Stimulated activated naive B cell treated with anti-CD40 and anti-IgM and Interleukin-4, amounts not matched to agents 10 μg/mL and 1 μg/mL and 100 μg/mL, for 72 hours (primary cell): ENCODE measurements around the gene SPDYE1.
A peak's percentile ranks its signal among the peaks of the same experiment; 100 is the strongest.
"Not testable (repeated sequence)": the region's sequence is repeated elsewhere in the genome, so short reads cannot be mapped to it uniquely, and the experiment has no call there.

ENCODE experiments used
- ATAC-seq, 2 donors: fragments of 150-1000 bp; cut with Tn5 transposase; replicated peaks; 2 replicates each; pipeline ENCODE4 v1.10.0; 2021; ENCODE audit warnings: moderate library complexity in 1 of 2
- DNase-seq: peaks from one replicate; pipeline ENCODE4 v3.0.0; 2021
- H3K27ac Mint-ChIP-seq: one replicate; pipeline ENCODE4 v1.8.0; 2022; ENCODE audit warnings: mild to moderate bottlenecking, mixed read lengths
- H3K27me3 Mint-ChIP-seq, 2 donors: one replicate each; pipeline ENCODE4 v1.8.0; 2022; ENCODE audit warnings: mixed read lengths in 2 of 2
- H3K36me3 Mint-ChIP-seq, 2 donors: one replicate each; pipeline ENCODE4 v1.8.0; 2022; ENCODE audit warnings: mixed read lengths in 2 of 2, mild to moderate bottlenecking in 1 of 2
- H3K4me1 Mint-ChIP-seq, 2 donors: one replicate each; pipeline ENCODE4 v1.8.0; 2022; ENCODE audit warnings: mixed read lengths in 2 of 2, mild to moderate bottlenecking in 1 of 2
- H3K4me3 Mint-ChIP-seq, 2 donors: one replicate each; pipeline ENCODE4 v1.8.0; 2022; ENCODE audit warnings: mild to moderate bottlenecking in 2 of 2, mixed read lengths in 2 of 2, moderate library complexity in 1 of 2
- H3K9me3 Mint-ChIP-seq, 2 donors: one replicate each; pipeline ENCODE4 v1.8.0; 2022; ENCODE audit warnings: mixed read lengths in 2 of 2, mild to moderate bottlenecking in 1 of 2

The SPDYE1 gene

GRCh38 chr7:43982848-43983247 is 14.8 kb upstream of the SPDYE1 start:
- not testable (repeated sequence) for H3K4me1 Mint-ChIP-seq, H3K4me3 Mint-ChIP-seq, H3K9me3 Mint-ChIP-seq, DNase-seq, H3K27me3 Mint-ChIP-seq, ATAC-seq, H3K27ac Mint-ChIP-seq
- peaks cover 11 to 13% of the 10 kb centered on the region in 2 donors for H3K36me3 Mint-ChIP-seq

- H3K27me3 Mint-ChIP-seq, H3K9me3 Mint-ChIP-seq, DNase-seq, H3K4me1 Mint-ChIP-seq, H3K4me3 Mint-ChIP-seq, H3K36me3 Mint-ChIP-seq, H3K27ac Mint-ChIP-seq, ATAC-seq: not testable (repeated sequence)
Observed at GRCh38 chr7:43983736-43984135, 14.0 kb upstream of the SPDYE1 start.

- H3K36me3 Mint-ChIP-seq, H3K9me3 Mint-ChIP-seq, H3K27me3 Mint-ChIP-seq, H3K4me1 Mint-ChIP-seq: not testable (repeated sequence)
- ATAC-seq (peak; percentile 85 to 93), DNase-seq (peak; percentile 32)
- H3K4me3 Mint-ChIP-seq: peak overlapping the region; percentile 65 to 68
- peak overlapping the region; percentile 81 for H3K27ac Mint-ChIP-seq
Observed at GRCh38 chr7:43985904-43986864, 11.5 kb upstream of the SPDYE1 start.

- H3K27ac Mint-ChIP-seq, ATAC-seq, H3K4me3 Mint-ChIP-seq, H3K4me1 Mint-ChIP-seq, H3K36me3 Mint-ChIP-seq, H3K9me3 Mint-ChIP-seq, DNase-seq, H3K27me3 Mint-ChIP-seq: not testable (repeated sequence)
Observed at GRCh38 chr7:43987476-43987875, 10.2 kb upstream of the SPDYE1 start.

GRCh38 chr7:43990011-43990585 is 7.6 kb upstream of the SPDYE1 start:
- H3K4me1 Mint-ChIP-seq, H3K36me3 Mint-ChIP-seq, DNase-seq, H3K4me3 Mint-ChIP-seq, H3K27ac Mint-ChIP-seq, H3K9me3 Mint-ChIP-seq, H3K27me3 Mint-ChIP-seq, ATAC-seq: not testable (repeated sequence)

GRCh38 chr7:43990829-43991228 is 6.9 kb upstream of the SPDYE1 start:
- not testable (repeated sequence) for H3K27me3 Mint-ChIP-seq, H3K27ac Mint-ChIP-seq, H3K4me3 Mint-ChIP-seq, H3K36me3 Mint-ChIP-seq, DNase-seq, H3K4me1 Mint-ChIP-seq, ATAC-seq, H3K9me3 Mint-ChIP-seq

GRCh38 chr7:43992896-43993295 is 4.8 kb upstream of the SPDYE1 start:
- H3K27me3 Mint-ChIP-seq, H3K4me3 Mint-ChIP-seq, H3K36me3 Mint-ChIP-seq, H3K9me3 Mint-ChIP-seq, H3K4me1 Mint-ChIP-seq: not testable (repeated sequence)
- peak overlapping the region; percentile 51 for H3K27ac Mint-ChIP-seq
- DNase-seq: peak; percentile 66
- ATAC-seq: peak; percentile 97 to 98

GRCh38 chr7:43994681-43995080 is 3.0 kb upstream of the SPDYE1 start:
- not testable (repeated sequence) for H3K4me1 Mint-ChIP-seq, ATAC-seq, H3K36me3 Mint-ChIP-seq, H3K27ac Mint-ChIP-seq, DNase-seq, H3K27me3 Mint-ChIP-seq, H3K9me3 Mint-ChIP-seq, H3K4me3 Mint-ChIP-seq

- Mint-ChIP-seq H3K36me3 (peaks cover 5 to 13% of the 10 kb centered on the region in 2 donors), H3K27ac (peak overlapping the region; percentile 86)
- not testable (repeated sequence) for DNase-seq, H3K4me1 Mint-ChIP-seq, H3K27me3 Mint-ChIP-seq, ATAC-seq, H3K4me3 Mint-ChIP-seq, H3K9me3 Mint-ChIP-seq
Observed at GRCh38 chr7:44012081-44012480, 14.4 kb downstream of the SPDYE1 start.

GRCh38 chr7:44015090-44015489 is 17.4 kb downstream of the SPDYE1 start:
- ATAC-seq: not testable (repeated sequence)

GRCh38 chr7:44018857-44019807 is 21.4 kb downstream of the SPDYE1 start:
- ATAC-seq (peak; percentile 96 to 97), DNase-seq (peak; percentile 100)
- Mint-ChIP-seq H3K4me3 (peak overlapping the region; percentile 85 to 89), H3K4me1 (peaks cover 5 to 15% of the 10 kb centered on the region in 2 donors), H3K27ac (peak overlapping the region; percentile 91)
- H3K9me3 Mint-ChIP-seq, H3K27me3 Mint-ChIP-seq, H3K36me3 Mint-ChIP-seq: not testable (repeated sequence)

More at GRCh38 chr7:44015090-44015489, 17.4 kb downstream of the SPDYE1 start:
- H3K27ac Mint-ChIP-seq, H3K4me3 Mint-ChIP-seq, H3K27me3 Mint-ChIP-seq, H3K4me1 Mint-ChIP-seq, H3K9me3 Mint-ChIP-seq, DNase-seq: not testable (repeated sequence)
- peaks cover 5 to 10% of the 10 kb centered on the region in 2 donors for H3K36me3 Mint-ChIP-seq

- H3K4me3 Mint-ChIP-seq, H3K27me3 Mint-ChIP-seq, DNase-seq, H3K36me3 Mint-ChIP-seq, H3K27ac Mint-ChIP-seq, H3K9me3 Mint-ChIP-seq, ATAC-seq: not testable (repeated sequence)
- peaks cover 5 to 15% of the 10 kb centered on the region in 2 donors for H3K4me1 Mint-ChIP-seq
Observed at GRCh38 chr7:44019825-44020224, 22.1 kb downstream of the SPDYE1 start.

GRCh38 chr7:44022069-44022468 is 24.4 kb downstream of the SPDYE1 start:
- H3K36me3 Mint-ChIP-seq, H3K27me3 Mint-ChIP-seq, H3K9me3 Mint-ChIP-seq, H3K27ac Mint-ChIP-seq, H3K4me3 Mint-ChIP-seq, ATAC-seq, DNase-seq: not testable (repeated sequence)
- H3K4me1 Mint-ChIP-seq: peaks cover 5 to 15% of the 10 kb centered on the region in 2 donors

GRCh38 chr7:44022796-44023467 is 25.2 kb downstream of the SPDYE1 start:
- H3K4me1 Mint-ChIP-seq: peaks cover 5 to 15% of the 10 kb centered on the region in 2 donors
- H3K36me3 Mint-ChIP-seq, H3K4me3 Mint-ChIP-seq, ATAC-seq, H3K9me3 Mint-ChIP-seq, DNase-seq, H3K27ac Mint-ChIP-seq, H3K27me3 Mint-ChIP-seq: not testable (repeated sequence)
